ENCODE data around the gene IL22RA1. TPM values are rescaled to one million over a fixed set of nuclear protein-coding genes. Genes with fewer than 3 reads are reported as not detected.

Gene IL22RA1
- total RNA-seq, 1 donor from 2014 or later = 0.83 TPM

DNA sequence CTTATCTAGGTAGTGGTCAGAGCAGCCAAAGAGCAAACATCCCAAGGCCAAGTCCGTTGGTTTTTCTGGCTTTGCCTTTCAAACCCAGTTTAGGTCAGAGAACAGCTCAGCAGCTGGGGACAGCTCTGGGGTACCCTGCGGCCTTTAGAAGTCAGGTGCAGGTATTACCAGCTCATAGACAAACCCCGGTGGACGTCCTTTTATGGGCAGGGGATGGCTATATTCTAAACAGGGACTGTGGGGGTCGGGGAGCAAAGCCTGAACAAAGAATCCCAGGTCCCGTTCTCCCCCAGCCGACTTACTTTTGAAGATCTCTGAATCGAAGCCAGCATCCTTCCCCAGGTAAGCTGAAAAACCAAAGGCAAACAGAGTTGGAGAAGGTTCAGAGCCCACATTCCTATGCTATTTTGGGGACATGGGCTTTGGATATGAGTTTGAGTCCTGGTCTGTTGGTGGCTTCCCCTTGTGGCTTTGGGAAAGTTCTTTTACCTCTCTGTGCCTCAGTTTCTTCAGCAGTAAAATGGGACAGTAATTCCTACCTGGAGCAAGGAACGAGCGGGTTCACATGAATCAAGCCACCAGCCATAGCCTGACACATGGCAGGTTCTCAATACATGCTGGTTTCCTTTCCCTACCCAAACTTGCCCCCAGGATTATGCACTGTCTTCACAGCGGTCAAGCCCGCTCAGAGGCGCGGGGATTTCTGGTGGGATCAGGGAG, 47.6 kb downstream of the IL22RA1 start:
- no peaks in the 10 kb centered on the region for H3K9me3 ChIP-seq
- H3K4me1 ChIP-seq = no peaks in the 10 kb centered on the region
- ATAC-seq = no peak
- no peak for TF ChIP-seq CTCF (IDR thresholded peaks at IDR 0.05)
- peak; percentile 10 for DNase-seq
- no peaks in the 10 kb centered on the region for H3K36me3 ChIP-seq
- no peaks in the 10 kb centered on the region for H3K27me3 ChIP-seq (ENCODE audit: low read depth)
- no peak overlapping the region for H3K27ac ChIP-seq
- H3K4me3 ChIP-seq = no peak overlapping the region
- intact Hi-C loops (cut with DNase I) = no loop called here

- TF ChIP-seq CTCF (IDR thresholded peaks at IDR 0.05) = no peak
- Histone ChIP-seq H3K27me3 (ENCODE audit: low read depth) (no peaks in the 10 kb centered on the region), H3K27ac (no peak overlapping the region), H3K9me3 (no peaks in the 10 kb centered on the region), H3K4me1 (peaks cover 7% of the 10 kb centered on the region), H3K36me3 (no peaks in the 10 kb centered on the region), H3K4me3 (no peak overlapping the region)
- DNase-seq (peak; percentile 26), ATAC-seq (no peak)
- intact Hi-C loops (cut with DNase I) = no loop called here
These were observed 48.4 kb downstream of the IL22RA1 start for GRCh38 chr1:24094554-24094953.

GRCh38 chr1:24093732-24094131, 49.2 kb downstream of the IL22RA1 start:
- no peaks in the 10 kb centered on the region for H3K9me3 ChIP-seq
- no peak overlapping the region for H3K4me3 ChIP-seq
- no peak overlapping the region for H3K27ac ChIP-seq
- intact Hi-C loops (cut with DNase I) = no loop called here
- no peaks in the 10 kb centered on the region for H3K36me3 ChIP-seq
- DNase-seq = peak; percentile 30
- H3K4me1 ChIP-seq = peaks cover 7% of the 10 kb centered on the region
- H3K27me3 ChIP-seq (ENCODE audit: low read depth) = no peaks in the 10 kb centered on the region
- no peak for TF ChIP-seq CTCF (IDR thresholded peaks at IDR 0.05)
- no peak for ATAC-seq

- no peak for ATAC-seq
- no peaks in the 10 kb centered on the region for H3K9me3 ChIP-seq
- peaks cover 7% of the 10 kb centered on the region for H3K4me1 ChIP-seq
- TF ChIP-seq CTCF (IDR thresholded peaks at IDR 0.05) = no peak
- DNase-seq = peak; percentile 21
- H3K4me3 ChIP-seq = no peak overlapping the region
- intact Hi-C loops (cut with DNase I) = no loop called here
- no peak overlapping the region for H3K27ac ChIP-seq
- H3K36me3 ChIP-seq = no peaks in the 10 kb centered on the region
- H3K27me3 ChIP-seq (ENCODE audit: low read depth) = no peaks in the 10 kb centered on the region
These were observed 50.0 kb downstream of the IL22RA1 start for GRCh38 chr1:24092979-24093378.

- H3K4me3 ChIP-seq = no peak overlapping the region
- H3K9me3 ChIP-seq = no peaks in the 10 kb centered on the region
- no peaks in the 10 kb centered on the region for H3K36me3 ChIP-seq
- peaks cover 7% of the 10 kb centered on the region for H3K4me1 ChIP-seq
- H3K27me3 ChIP-seq (ENCODE audit: low read depth) = no peaks in the 10 kb centered on the region
- ATAC-seq (no peak), DNase-seq (peak; percentile 40)
- no peak overlapping the region for H3K27ac ChIP-seq
- no peak for TF ChIP-seq CTCF (IDR thresholded peaks at IDR 0.05)
- intact Hi-C loops (cut with DNase I) = no loop called here
These were observed 50.9 kb downstream of the IL22RA1 start for GRCh38 chr1:24091971-24092482.

Measured in lower lobe of right lung (tissue), 2 donors.